ENCODE data around the gene S100A13. TPM values are rescaled to one million over a fixed set of nuclear protein-coding genes. Genes with fewer than 3 reads are reported as not detected.

Gene S100A13
- total and polyA plus RNA-seq, 9 of the 15 experiments (the other 6 are each of a cell fraction or from before 2014, with no cell fraction given) = 41.9 to 129 (median 58.0) TPM

DNA sequence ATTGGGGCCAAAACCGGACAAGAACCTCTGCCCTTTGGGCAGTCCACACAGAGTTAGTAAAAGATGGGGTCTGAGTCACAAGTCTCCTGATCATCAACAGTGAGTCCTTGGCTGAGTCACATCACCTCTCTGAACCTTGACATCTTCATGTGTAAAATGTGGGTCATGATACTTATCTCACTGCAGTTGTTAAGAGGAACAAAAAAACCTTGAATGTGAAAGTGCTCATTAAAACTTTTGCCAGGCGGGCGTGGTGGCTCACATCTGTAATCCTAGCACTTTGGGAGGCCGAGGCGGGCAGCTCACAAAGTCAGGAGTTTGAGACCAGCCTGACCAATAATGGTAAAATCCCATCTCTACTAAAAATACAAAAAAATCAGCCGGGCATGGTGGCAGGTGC is 30.1 kb downstream of the S100A13 start (continued):
- TF ChIP-seq, protein P1, sequence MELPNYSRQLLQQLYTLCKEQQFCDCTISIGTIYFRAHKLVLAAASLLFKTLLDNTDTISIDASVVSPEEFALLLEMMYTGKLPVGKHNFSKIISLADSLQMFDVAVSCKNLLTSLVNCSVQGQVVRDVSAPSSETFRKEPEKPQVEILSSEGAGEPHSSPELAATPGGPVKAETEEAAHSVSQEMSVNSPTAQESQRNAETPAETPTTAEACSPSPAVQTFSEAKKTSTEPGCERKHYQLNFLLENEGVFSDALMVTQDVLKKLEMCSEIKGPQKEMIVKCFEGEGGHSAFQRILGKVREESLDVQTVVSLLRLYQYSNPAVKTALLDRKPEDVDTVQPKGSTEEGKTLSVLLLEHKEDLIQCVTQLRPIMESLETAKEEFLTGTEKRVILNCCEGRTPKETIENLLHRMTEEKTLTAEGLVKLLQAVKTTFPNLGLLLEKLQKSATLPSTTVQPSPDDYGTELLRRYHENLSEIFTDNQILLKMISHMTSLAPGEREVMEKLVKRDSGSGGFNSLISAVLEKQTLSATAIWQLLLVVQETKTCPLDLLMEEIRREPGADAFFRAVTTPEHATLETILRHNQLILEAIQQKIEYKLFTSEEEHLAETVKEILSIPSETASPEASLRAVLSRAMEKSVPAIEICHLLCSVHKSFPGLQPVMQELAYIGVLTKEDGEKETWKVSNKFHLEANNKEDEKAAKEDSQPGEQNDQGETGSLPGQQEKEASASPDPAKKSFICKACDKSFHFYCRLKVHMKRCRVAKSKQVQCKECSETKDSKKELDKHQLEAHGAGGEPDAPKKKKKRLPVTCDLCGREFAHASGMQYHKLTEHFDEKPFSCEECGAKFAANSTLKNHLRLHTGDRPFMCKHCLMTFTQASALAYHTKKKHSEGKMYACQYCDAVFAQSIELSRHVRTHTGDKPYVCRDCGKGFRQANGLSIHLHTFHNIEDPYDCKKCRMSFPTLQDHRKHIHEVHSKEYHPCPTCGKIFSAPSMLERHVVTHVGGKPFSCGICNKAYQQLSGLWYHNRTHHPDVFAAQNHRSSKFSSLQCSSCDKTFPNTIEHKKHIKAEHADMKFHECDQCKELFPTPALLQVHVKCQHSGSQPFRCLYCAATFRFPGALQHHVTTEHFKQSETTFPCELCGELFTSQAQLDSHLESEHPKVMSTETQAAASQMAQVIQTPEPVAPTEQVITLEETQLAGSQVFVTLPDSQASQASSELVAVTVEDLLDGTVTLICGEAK (IDR thresholded peaks at IDR 0.05) = no peak
- TF ChIP-seq, protein P1 (CRISPR knock-in tag; IDR thresholded peaks at IDR 0.05) = no peak
- TF ChIP-seq ARNT (IDR thresholded peaks at IDR 0.05) = no peak

Measured in K562 (cell line).